Measurements from ENCODE around the gene EDN3.
"Not testable (repeated sequence)": the region's sequence is repeated elsewhere in the genome, so short reads cannot be mapped to it uniquely, and the experiment has no call there.

The EDN3 gene

GRCh38 chr20:59355242-59355641 is 54.8 kb downstream of the EDN3 start:
- no peaks in the 10 kb centered on the region for H3K4me1 ChIP-seq (ENCODE audit: insufficient read depth, low read length)
- H3K36me3 ChIP-seq (ENCODE audit: insufficient read depth, low read length) = no peaks in the 10 kb centered on the region
- no peak overlapping the region for H3K9ac ChIP-seq (ENCODE audit: low read depth, low read length)
- H3K9me3 ChIP-seq (ENCODE audit: control insufficient read depth, insufficient read depth, low read length) = no peaks in the 10 kb centered on the region

GRCh38 chr20:59356662-59357165 is 56.3 kb downstream of the EDN3 start:
- H3K36me3 ChIP-seq (ENCODE audit: insufficient read depth, low read length) = no peaks in the 10 kb centered on the region
- H3K9ac ChIP-seq (ENCODE audit: low read depth, low read length) = no peak overlapping the region
- H3K4me1 ChIP-seq (ENCODE audit: insufficient read depth, low read length) = no peaks in the 10 kb centered on the region
- no peaks in the 10 kb centered on the region for H3K9me3 ChIP-seq (ENCODE audit: control insufficient read depth, insufficient read depth, low read length)

- not testable (repeated sequence) for H3K36me3 ChIP-seq (ENCODE audit: insufficient read depth, low read length); H3K9ac ChIP-seq (ENCODE audit: low read depth, low read length); H3K4me1 ChIP-seq (ENCODE audit: insufficient read depth, low read length); H3K9me3 ChIP-seq (ENCODE audit: control insufficient read depth, insufficient read depth, low read length)
Measured at GRCh38 chr20:59358793-59359192, 58.4 kb downstream of the EDN3 start.

GRCh38 chr20:59359906-59360725 is 59.7 kb downstream of the EDN3 start:
- Histone ChIP-seq H3K36me3 (ENCODE audit: insufficient read depth, low read length) (no peaks in the 10 kb centered on the region), H3K9me3 (ENCODE audit: control insufficient read depth, insufficient read depth, low read length) (no peaks in the 10 kb centered on the region), H3K4me1 (ENCODE audit: insufficient read depth, low read length) (no peaks in the 10 kb centered on the region; the same call in 1 of the 2 replicates), H3K9ac (ENCODE audit: low read depth, low read length) (no peak overlapping the region)

- Histone ChIP-seq H3K9me3 (ENCODE audit: control insufficient read depth, insufficient read depth, low read length) (no peaks in the 10 kb centered on the region), H3K9ac (ENCODE audit: low read depth, low read length) (no peak overlapping the region), H3K36me3 (ENCODE audit: insufficient read depth, low read length) (no peaks in the 10 kb centered on the region), H3K4me1 (ENCODE audit: insufficient read depth, low read length) (no peaks in the 10 kb centered on the region; the same call in 1 of the 2 replicates)
Measured at GRCh38 chr20:59360934-59361333, 60.5 kb downstream of the EDN3 start.

GRCh38 chr20:59361411-59361810 is 61.0 kb downstream of the EDN3 start:
- Histone ChIP-seq H3K36me3 (ENCODE audit: insufficient read depth, low read length) (no peaks in the 10 kb centered on the region), H3K9ac (ENCODE audit: low read depth, low read length) (no peak overlapping the region), H3K9me3 (ENCODE audit: control insufficient read depth, insufficient read depth, low read length) (no peaks in the 10 kb centered on the region), H3K4me1 (ENCODE audit: insufficient read depth, low read length) (no peaks in the 10 kb centered on the region; the same call in 1 of the 2 replicates)

- Histone ChIP-seq H3K4me1 (ENCODE audit: insufficient read depth, low read length) (no peaks in the 10 kb centered on the region; the same call in 1 of the 2 replicates), H3K36me3 (ENCODE audit: insufficient read depth, low read length) (no peaks in the 10 kb centered on the region), H3K9me3 (ENCODE audit: control insufficient read depth, insufficient read depth, low read length) (no peaks in the 10 kb centered on the region), H3K9ac (ENCODE audit: low read depth, low read length) (no peak overlapping the region)
Measured at GRCh38 chr20:59363101-59363500, 62.7 kb downstream of the EDN3 start.

GRCh38 chr20:59364611-59365010 is 64.2 kb downstream of the EDN3 start:
- H3K9ac ChIP-seq (ENCODE audit: low read depth, low read length) = no peak overlapping the region
- no peaks in the 10 kb centered on the region for H3K9me3 ChIP-seq (ENCODE audit: control insufficient read depth, insufficient read depth, low read length)
- H3K36me3 ChIP-seq (ENCODE audit: insufficient read depth, low read length) = no peaks in the 10 kb centered on the region
- no peaks in the 10 kb centered on the region; the same call in 1 of the 2 replicates for H3K4me1 ChIP-seq (ENCODE audit: insufficient read depth, low read length)

GRCh38 chr20:59365611-59366285 is 65.3 kb downstream of the EDN3 start:
- Histone ChIP-seq H3K4me1 (ENCODE audit: insufficient read depth, low read length) (no peaks in the 10 kb centered on the region; the same call in 1 of the 2 replicates), H3K9ac (ENCODE audit: low read depth, low read length) (no peak overlapping the region)

GRCh38 chr20:59371431-59371830 is 71.0 kb downstream of the EDN3 start:
- no peaks in the 10 kb centered on the region for H3K4me1 ChIP-seq (ENCODE audit: insufficient read depth, low read length)
- H3K9ac ChIP-seq (ENCODE audit: low read depth, low read length) = no peak overlapping the region
- no peaks in the 10 kb centered on the region for H3K36me3 ChIP-seq (ENCODE audit: insufficient read depth, low read length)
- no peaks in the 10 kb centered on the region for H3K9me3 ChIP-seq (ENCODE audit: control insufficient read depth, insufficient read depth, low read length)

More at GRCh38 chr20:59365611-59366285, 65.3 kb downstream of the EDN3 start:
- no peaks in the 10 kb centered on the region for H3K9me3 ChIP-seq (ENCODE audit: control insufficient read depth, insufficient read depth, low read length)
- H3K36me3 ChIP-seq (ENCODE audit: insufficient read depth, low read length) = no peaks in the 10 kb centered on the region

- no peaks in the 10 kb centered on the region for H3K36me3 ChIP-seq (ENCODE audit: insufficient read depth, low read length)
- H3K4me1 ChIP-seq (ENCODE audit: insufficient read depth, low read length) = no peaks in the 10 kb centered on the region
- H3K9me3 ChIP-seq (ENCODE audit: control insufficient read depth, insufficient read depth, low read length) = no peaks in the 10 kb centered on the region
- no peak overlapping the region for H3K9ac ChIP-seq (ENCODE audit: low read depth, low read length)
Measured at GRCh38 chr20:59374261-59374660, 73.8 kb downstream of the EDN3 start.

GRCh38 chr20:59375541-59375940 is 75.1 kb downstream of the EDN3 start:
- no peak overlapping the region for H3K9ac ChIP-seq (ENCODE audit: low read depth, low read length)

More at GRCh38 chr20:59375541-59375940, 75.1 kb downstream of the EDN3 start:
- H3K4me1 ChIP-seq (ENCODE audit: insufficient read depth, low read length) = no peaks in the 10 kb centered on the region
- no peaks in the 10 kb centered on the region for H3K9me3 ChIP-seq (ENCODE audit: control insufficient read depth, insufficient read depth, low read length)
- no peaks in the 10 kb centered on the region for H3K36me3 ChIP-seq (ENCODE audit: insufficient read depth, low read length)

All from ES-I3 (cell line).